ENCODE results near the gene PLPP4.
A peak's percentile ranks its signal among the peaks of the same experiment; 100 is the strongest.

The PLPP4 gene

DNA sequence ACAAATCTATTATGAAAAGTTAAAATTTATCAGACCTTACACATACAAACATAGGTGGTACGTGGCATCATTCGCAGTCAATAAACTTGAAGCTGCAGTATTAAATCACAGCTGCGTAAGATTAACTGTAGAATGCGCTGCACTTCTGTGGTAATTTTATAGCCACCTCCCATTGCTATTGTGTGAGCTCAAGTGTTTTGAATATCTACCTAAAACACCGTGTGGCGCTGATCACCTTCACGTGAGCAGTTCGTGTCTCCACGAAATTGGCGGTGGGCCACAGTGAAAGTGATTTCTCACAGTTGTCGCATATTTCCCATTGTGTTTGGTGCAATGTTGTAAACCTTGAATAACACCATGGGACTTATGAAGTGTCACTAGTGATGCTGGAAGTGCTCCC is 102.8 kb downstream of the PLPP4 start (continued):
- TF ChIP-seq SP2 (tag by site-specific recombination; IDR thresholded peaks at IDR 0.05) (no peak), ZNF549 (tag by site-specific recombination; IDR thresholded peaks at IDR 0.05) (no peak), BCL11A (tag by site-specific recombination; IDR thresholded peaks at IDR 0.05; ENCODE audit: low read depth) (no peak), ZNF76 (tag by site-specific recombination; IDR thresholded peaks at IDR 0.05; ENCODE audit: borderline replicate concordance, low read depth) (no peak), OVOL3 (tag by site-specific recombination; IDR thresholded peaks at IDR 0.05) (0 out of 2 replicates have a peak, but pooled peaks have one; percentile 42), BCL11B (tag by site-specific recombination; IDR thresholded peaks at IDR 0.05; ENCODE audit: low read depth) (peak; percentile 85), ZNF843 (tag by site-specific recombination; IDR thresholded peaks at IDR 0.05) (peak; percentile 86), REPIN1 (tag by site-specific recombination; IDR thresholded peaks at IDR 0.05; ENCODE audit: low read depth) (no peak), ZNF571 (tag by site-specific recombination; IDR thresholded peaks at IDR 0.05) (no peak), ZFP3 (tag by site-specific recombination; IDR thresholded peaks at IDR 0.05; ENCODE audit: low read depth) (no peak), ZBTB21 (tag by site-specific recombination; IDR thresholded peaks at IDR 0.05) (no peak), ZNF266 (tag by site-specific recombination; IDR thresholded peaks at IDR 0.05; ENCODE audit: low read depth) (no peak), KLF7 (tag by site-specific recombination; IDR thresholded peaks at IDR 0.05; ENCODE audit: borderline replicate concordance) (no peak), TRIM28 (IDR thresholded peaks at IDR 0.05; ENCODE audit: borderline replicate concordance, low read length) (no peak), ZBTB7A (tag by site-specific recombination; IDR thresholded peaks at IDR 0.05; ENCODE audit: low read depth) (no peak), ZNF664 (tag by site-specific recombination; IDR thresholded peaks at IDR 0.05) (no peak), ZNF2 (tag by site-specific recombination; IDR thresholded peaks at IDR 0.05) (no peak), ZBTB17 (tag by site-specific recombination; IDR thresholded peaks at IDR 0.05) (peak; percentile 35; the same call in 1 of the 2 replicates), ZNF561 (tag by site-specific recombination; IDR thresholded peaks at IDR 0.05; ENCODE audit: borderline replicate concordance) (no peak), KLF8 (tag by site-specific recombination; IDR thresholded peaks at IDR 0.05) (peak; percentile 40; the same call in 1 of the 2 replicates), RBAK (tag by site-specific recombination; IDR thresholded peaks at IDR 0.05) (no peak), SETDB1 (IDR thresholded peaks at IDR 0.05; ENCODE audit: insufficient read length, low read length) (no peak), ZNF274 (IDR thresholded peaks at IDR 0.05; ENCODE audit: low read length) (no peak), ZNF274 (tag by site-specific recombination; IDR thresholded peaks at IDR 0.05; ENCODE audit: borderline replicate concordance) (no peak), ZNF670 (tag by site-specific recombination; IDR thresholded peaks at IDR 0.05; ENCODE audit: low read depth) (no peak), ZIC2 (tag by site-specific recombination; IDR thresholded peaks at IDR 0.05) (peak; percentile 92), ZNF24 (tag by site-specific recombination; IDR thresholded peaks at IDR 0.05) (no peak), ZNF677 (tag by site-specific recombination; IDR thresholded peaks at IDR 0.05) (no peak), ZNF621 (tag by site-specific recombination; IDR thresholded peaks at IDR 0.05) (no peak)
- TF ChIP-seq, protein P1, sequence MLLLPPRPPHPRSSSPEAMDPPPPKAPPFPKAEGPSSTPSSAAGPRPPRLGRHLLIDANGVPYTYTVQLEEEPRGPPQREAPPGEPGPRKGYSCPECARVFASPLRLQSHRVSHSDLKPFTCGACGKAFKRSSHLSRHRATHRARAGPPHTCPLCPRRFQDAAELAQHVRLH (tag by site-specific recombination; IDR thresholded peaks at IDR 0.05): peak; percentile 28; the same call in 1 of the 2 replicates
- TF ChIP-seq, protein P2, sequence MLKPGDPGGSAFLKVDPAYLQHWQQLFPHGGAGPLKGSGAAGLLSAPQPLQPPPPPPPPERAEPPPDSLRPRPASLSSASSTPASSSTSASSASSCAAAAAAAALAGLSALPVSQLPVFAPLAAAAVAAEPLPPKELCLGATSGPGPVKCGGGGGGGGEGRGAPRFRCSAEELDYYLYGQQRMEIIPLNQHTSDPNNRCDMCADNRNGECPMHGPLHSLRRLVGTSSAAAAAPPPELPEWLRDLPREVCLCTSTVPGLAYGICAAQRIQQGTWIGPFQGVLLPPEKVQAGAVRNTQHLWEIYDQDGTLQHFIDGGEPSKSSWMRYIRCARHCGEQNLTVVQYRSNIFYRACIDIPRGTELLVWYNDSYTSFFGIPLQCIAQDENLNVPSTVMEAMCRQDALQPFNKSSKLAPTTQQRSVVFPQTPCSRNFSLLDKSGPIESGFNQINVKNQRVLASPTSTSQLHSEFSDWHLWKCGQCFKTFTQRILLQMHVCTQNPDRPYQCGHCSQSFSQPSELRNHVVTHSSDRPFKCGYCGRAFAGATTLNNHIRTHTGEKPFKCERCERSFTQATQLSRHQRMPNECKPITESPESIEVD (tag by site-specific recombination; IDR thresholded peaks at IDR 0.05): peak; percentile 82
- TF ChIP-seq, protein P3, sequence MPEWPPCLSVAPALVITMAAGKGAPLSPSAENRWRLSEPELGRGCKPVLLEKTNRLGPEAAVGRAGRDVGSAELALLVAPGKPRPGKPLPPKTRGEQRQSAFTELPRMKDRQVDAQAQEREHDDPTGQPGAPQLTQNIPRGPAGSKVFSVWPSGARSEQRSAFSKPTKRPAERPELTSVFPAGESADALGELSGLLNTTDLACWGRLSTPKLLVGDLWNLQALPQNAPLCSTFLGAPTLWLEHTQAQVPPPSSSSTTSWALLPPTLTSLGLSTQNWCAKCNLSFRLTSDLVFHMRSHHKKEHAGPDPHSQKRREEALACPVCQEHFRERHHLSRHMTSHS (tag by site-specific recombination; IDR thresholded peaks at IDR 0.05): no peak
- TF ChIP-seq, protein P4, sequence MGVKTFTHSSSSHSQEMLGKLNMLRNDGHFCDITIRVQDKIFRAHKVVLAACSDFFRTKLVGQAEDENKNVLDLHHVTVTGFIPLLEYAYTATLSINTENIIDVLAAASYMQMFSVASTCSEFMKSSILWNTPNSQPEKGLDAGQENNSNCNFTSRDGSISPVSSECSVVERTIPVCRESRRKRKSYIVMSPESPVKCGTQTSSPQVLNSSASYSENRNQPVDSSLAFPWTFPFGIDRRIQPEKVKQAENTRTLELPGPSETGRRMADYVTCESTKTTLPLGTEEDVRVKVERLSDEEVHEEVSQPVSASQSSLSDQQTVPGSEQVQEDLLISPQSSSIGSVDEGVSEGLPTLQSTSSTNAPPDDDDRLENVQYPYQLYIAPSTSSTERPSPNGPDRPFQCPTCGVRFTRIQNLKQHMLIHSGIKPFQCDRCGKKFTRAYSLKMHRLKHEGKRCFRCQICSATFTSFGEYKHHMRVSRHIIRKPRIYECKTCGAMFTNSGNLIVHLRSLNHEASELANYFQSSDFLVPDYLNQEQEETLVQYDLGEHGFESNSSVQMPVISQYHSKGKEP (tag by site-specific recombination; IDR thresholded peaks at IDR 0.05): peak; percentile 90
- TF ChIP-seq, protein P5, sequence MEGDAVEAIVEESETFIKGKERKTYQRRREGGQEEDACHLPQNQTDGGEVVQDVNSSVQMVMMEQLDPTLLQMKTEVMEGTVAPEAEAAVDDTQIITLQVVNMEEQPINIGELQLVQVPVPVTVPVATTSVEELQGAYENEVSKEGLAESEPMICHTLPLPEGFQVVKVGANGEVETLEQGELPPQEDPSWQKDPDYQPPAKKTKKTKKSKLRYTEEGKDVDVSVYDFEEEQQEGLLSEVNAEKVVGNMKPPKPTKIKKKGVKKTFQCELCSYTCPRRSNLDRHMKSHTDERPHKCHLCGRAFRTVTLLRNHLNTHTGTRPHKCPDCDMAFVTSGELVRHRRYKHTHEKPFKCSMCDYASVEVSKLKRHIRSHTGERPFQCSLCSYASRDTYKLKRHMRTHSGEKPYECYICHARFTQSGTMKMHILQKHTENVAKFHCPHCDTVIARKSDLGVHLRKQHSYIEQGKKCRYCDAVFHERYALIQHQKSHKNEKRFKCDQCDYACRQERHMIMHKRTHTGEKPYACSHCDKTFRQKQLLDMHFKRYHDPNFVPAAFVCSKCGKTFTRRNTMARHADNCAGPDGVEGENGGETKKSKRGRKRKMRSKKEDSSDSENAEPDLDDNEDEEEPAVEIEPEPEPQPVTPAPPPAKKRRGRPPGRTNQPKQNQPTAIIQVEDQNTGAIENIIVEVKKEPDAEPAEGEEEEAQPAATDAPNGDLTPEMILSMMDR (tag by site-specific recombination; IDR thresholded peaks at IDR 0.05): no peak
- TF ChIP-seq, protein P6, sequence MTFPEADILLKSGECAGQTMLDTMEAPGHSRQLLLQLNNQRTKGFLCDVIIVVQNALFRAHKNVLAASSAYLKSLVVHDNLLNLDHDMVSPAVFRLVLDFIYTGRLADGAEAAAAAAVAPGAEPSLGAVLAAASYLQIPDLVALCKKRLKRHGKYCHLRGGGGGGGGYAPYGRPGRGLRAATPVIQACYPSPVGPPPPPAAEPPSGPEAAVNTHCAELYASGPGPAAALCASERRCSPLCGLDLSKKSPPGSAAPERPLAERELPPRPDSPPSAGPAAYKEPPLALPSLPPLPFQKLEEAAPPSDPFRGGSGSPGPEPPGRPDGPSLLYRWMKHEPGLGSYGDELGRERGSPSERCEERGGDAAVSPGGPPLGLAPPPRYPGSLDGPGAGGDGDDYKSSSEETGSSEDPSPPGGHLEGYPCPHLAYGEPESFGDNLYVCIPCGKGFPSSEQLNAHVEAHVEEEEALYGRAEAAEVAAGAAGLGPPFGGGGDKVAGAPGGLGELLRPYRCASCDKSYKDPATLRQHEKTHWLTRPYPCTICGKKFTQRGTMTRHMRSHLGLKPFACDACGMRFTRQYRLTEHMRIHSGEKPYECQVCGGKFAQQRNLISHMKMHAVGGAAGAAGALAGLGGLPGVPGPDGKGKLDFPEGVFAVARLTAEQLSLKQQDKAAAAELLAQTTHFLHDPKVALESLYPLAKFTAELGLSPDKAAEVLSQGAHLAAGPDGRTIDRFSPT (tag by site-specific recombination; IDR thresholded peaks at IDR 0.05): peak; percentile 74; the same call in 1 of the 2 replicates

Measured in HEK293 (cell line).